ENCODE data around the gene CCDC50. TPM values are rescaled to one million over a fixed set of nuclear protein-coding genes. Genes with fewer than 3 reads are reported as not detected.
A peak's percentile ranks its signal among the peaks of the same experiment; 100 is the strongest.

The CCDC50 gene
- total and polyA plus RNA-seq, 2 of the 8 experiments (the other 6 are each of a cell fraction or from before 2014, with no cell fraction given), result 7.3 to 19.2 TPM

- H3K23me2 ChIP-seq (ENCODE audit: low read depth, low read length), result no peaks in the 10 kb centered on the region
- H3K4ac ChIP-seq (replicated peaks; ENCODE audit: insufficient read length, low read depth, low read length), result no peak overlapping the region
- no peak overlapping the region for H3K56ac ChIP-seq (replicated peaks; ENCODE audit: insufficient read length, low read depth, low read length)
- H2BK120ac ChIP-seq (replicated peaks; ENCODE audit: low read depth, low read length), result no peak overlapping the region
- H2AFZ ChIP-seq (ENCODE audit: low read length), result no peak overlapping the region
- CTCF ChIA-PET (ENCODE audit: partially characterized antibody), result interaction anchor here (1.0 kb wide), 1 partner anchor 34 kb away, joined by 4 read pairs; no protein-coding TSS in a partner anchor
- no peak overlapping the region for H4K91ac ChIP-seq (replicated peaks; ENCODE audit: insufficient read length, low read length)
- no peak overlapping the region for H3K23ac ChIP-seq (ENCODE audit: insufficient read length)
- H3K4me1 ChIP-seq (replicated peaks in 1 of 4; ENCODE audit: control insufficient read depth in 3 of 4, insufficient read depth in 4 of 4, low read length in 3 of 4), result peaks cover 0 to 9% (median 0%) of the 10 kb centered on the region in 4 experiments; a peak in 1 of 7 replicates
- H3K27ac ChIP-seq (ENCODE audit: low read depth, low read length), result no peak overlapping the region
- no peaks in the 10 kb centered on the region for H3K27me3 ChIP-seq (replicated peaks in 1 of 4; ENCODE audit: control insufficient read depth in 3 of 4, extremely low read depth in 1 of 4, insufficient read depth in 3 of 4, low read length in 3 of 4)
- no peaks in the 10 kb centered on the region for H3K36me3 ChIP-seq (ENCODE audit: control insufficient read depth in 2 of 4, insufficient read depth in 4 of 4, low read length in 3 of 4)
- no peaks in the 10 kb centered on the region for H3K79me1 ChIP-seq (ENCODE audit: low read depth, low read length)
- H4K8ac ChIP-seq (ENCODE audit: extremely low read depth, insufficient read depth, low read length), result no peak overlapping the region
- FAIRE-seq (peak; percentile 65), DNase-seq (ENCODE audit: low read depth in 1 of 2, low spot score in 2 of 2) (no peak)
- H2BK15ac ChIP-seq (ENCODE audit: low read length), result no peak overlapping the region
- H3K14ac ChIP-seq (ENCODE audit: insufficient read length), result no peak overlapping the region
- no peak overlapping the region for H3K18ac ChIP-seq (ENCODE audit: extremely low read depth, low read length)
- H3K9ac ChIP-seq (replicated peaks in 1 of 4; ENCODE audit: extremely low read depth in 1 of 4, low read depth in 3 of 4, low read length in 3 of 4), result no peak overlapping the region
- no peaks in the 10 kb centered on the region for H4K20me1 ChIP-seq (replicated peaks in 1 of 2; ENCODE audit: control insufficient read depth in 1 of 2, insufficient read depth in 2 of 2, low read length in 2 of 2)
- no peak overlapping the region; the same call in 1 of the 2 replicates for H2BK5ac ChIP-seq (ENCODE audit: low read depth, low read length)
- 58% methylated on average over 2 of the region's 2 CpGs; no CpG with 5 or more reads in 1 of the 2 experiments for WGBS, 2 experiments (ENCODE audit: extremely low coverage in 1 of 2, insufficient coverage in 1 of 2, insufficient read length in 1 of 2, insufficient replicate concordance in 2 of 2, low coverage in 1 of 2, low lambda C conversion rate in 2 of 2, missing lambda C conversion rate in 1 of 2)
- no peaks in the 10 kb centered on the region for H3K79me2 ChIP-seq (ENCODE audit: control insufficient read depth in 1 of 2, insufficient read depth in 2 of 2, low read length in 2 of 2)
- no peaks in the 10 kb centered on the region for H3K9me3 ChIP-seq (ENCODE audit: insufficient read depth in 2 of 2, low read depth in 1 of 2, low read length in 1 of 2)
- H2AK5ac ChIP-seq (ENCODE audit: low read depth, low read length), result no peak overlapping the region
- H3K4me2 ChIP-seq (ENCODE audit: insufficient read depth in 1 of 2, low read depth in 2 of 2, low read length in 2 of 2), result no peak overlapping the region
- H2BK12ac ChIP-seq (ENCODE audit: low read depth, low read length), result no peak overlapping the region
- POLR2A ChIA-PET (ENCODE audit: partially characterized antibody), result interaction anchor here (0.6 to 1.9 kb wide), 7 partner anchors 9 to 55 kb away, joined by 3 to 13 read pairs (median 3); no protein-coding TSS in a partner anchor
- H2BK20ac ChIP-seq (ENCODE audit: low read length), result no peak overlapping the region; the same call in 1 of the 2 replicates
- H3K4me3 ChIP-seq (ENCODE audit: extremely low read depth in 1 of 4, insufficient read depth in 2 of 4, low read depth in 3 of 4, low read length in 4 of 4), result 0 out of 8 replicates have a peak overlapping the region, but pooled peaks of 1 of the 4 experiments have one; percentile 7
- H4K5ac ChIP-seq (ENCODE audit: insufficient read length, low read depth, low read length), result no peak overlapping the region
- TF ChIP-seq KDM1A (IDR thresholded peaks at IDR 0.05; ENCODE audit: borderline replicate concordance, low read length) (no peak), TBP (IDR thresholded peaks at IDR 0.05; ENCODE audit: low read depth, low read length) (peak; percentile 80), SP1 (IDR thresholded peaks at IDR 0.05; ENCODE audit: low read depth, low read length) (0 out of 2 replicates have a peak, but pooled peaks have one; percentile 14), TAF1 (IDR thresholded peaks at IDR 0.05; ENCODE audit: low read depth, low read length) (no peak), POLR2A (IDR thresholded peaks at IDR 0.05; ENCODE audit: control extremely low read depth in 1 of 2, low read depth in 2 of 2, low read length in 2 of 2) (peak; percentile 60 to 86), TAF7 (optimal IDR thresholded peaks at IDR 0.05; ENCODE audit: borderline replicate concordance, low read depth, low read length) (peak; percentile 97), GTF2F1 (IDR thresholded peaks at IDR 0.05; ENCODE audit: borderline replicate concordance, low read depth, low read length) (peak; percentile 38; the same call in 1 of the 2 replicates), HDAC6 (IDR thresholded peaks at IDR 0.05; ENCODE audit: low read depth, low read length) (no peak)
These were observed 62.9 kb downstream of the CCDC50 start for GRCh38 chr3:191391861-191392808.

Data from H1 (cell line).